ENCODE measurements around the gene BCL11B. TPM values are rescaled to one million over a fixed set of nuclear protein-coding genes. Genes with fewer than 3 reads are reported as not detected.

Gene BCL11B
- total and polyA plus RNA-seq, 2 of the 8 experiments (the other 6 are each of a cell fraction or from before 2014, with no cell fraction given), result 0.63 to 5.9 TPM

DNA sequence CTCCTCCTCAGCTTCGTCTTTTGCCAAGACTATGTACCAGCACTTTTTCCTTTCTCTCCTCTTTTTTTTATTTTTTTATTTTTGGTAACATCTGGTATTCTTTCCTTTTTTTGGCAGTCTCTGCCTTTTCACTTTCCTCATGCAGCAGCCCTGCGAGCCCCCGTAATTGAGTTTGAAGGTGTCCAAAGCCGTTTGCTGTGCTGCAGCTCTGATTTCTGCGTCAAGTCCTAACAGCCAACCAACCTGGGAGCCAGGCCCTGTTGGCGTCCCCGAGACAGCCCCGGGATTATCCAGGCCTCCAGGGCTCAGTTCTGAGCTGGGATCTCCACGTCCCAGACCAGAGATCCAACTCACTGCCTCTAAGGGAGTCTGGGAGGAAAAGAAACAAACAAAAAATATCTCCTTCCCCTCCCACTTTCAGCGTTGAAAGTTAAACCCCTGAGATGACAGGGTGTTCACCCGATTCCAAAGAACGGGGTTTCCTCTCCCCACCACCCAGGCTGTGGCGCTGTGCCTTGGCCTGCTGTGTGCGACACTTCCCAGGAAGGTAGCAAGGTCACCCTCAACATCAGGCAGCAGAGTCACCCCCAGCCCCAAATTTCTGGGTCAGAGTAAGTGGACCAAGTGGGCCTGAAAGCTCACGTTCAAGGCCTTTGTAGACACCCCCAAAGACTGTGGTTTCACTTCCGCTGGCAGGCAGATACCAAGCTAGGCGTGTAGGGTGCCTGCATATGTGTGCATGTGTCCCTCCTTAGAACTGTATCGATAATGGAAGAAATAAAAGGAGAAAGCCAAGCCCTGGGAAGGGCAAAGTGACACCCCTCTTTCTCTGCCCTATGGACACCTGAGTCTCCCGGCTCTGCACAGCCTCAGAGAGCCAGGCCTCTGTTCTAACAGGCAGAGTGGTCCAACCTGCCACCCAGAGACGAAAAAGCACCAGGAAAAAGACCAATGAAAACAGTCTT is 11.1 kb downstream of the BCL11B start:
- Histone ChIP-seq H3K4ac (replicated peaks; ENCODE audit: insufficient read length, low read depth, low read length) (no peak overlapping the region), H2AK5ac (ENCODE audit: low read depth, low read length) (no peak overlapping the region), H4K5ac (ENCODE audit: insufficient read length, low read depth, low read length) (no peak overlapping the region), H3K27ac (ENCODE audit: low read depth, low read length) (no peak overlapping the region), H2BK12ac (ENCODE audit: low read depth, low read length) (no peak overlapping the region; the same call in 1 of the 2 replicates), H3K9ac (replicated peaks in 1 of 4; ENCODE audit: extremely low read depth in 1 of 4, low read depth in 3 of 4, low read length in 3 of 4) (no peak overlapping the region), H3K36me3 (ENCODE audit: control insufficient read depth in 2 of 4, insufficient read depth in 4 of 4, low read length in 3 of 4) (no peaks in the 10 kb centered on the region), H3K79me2 (ENCODE audit: control insufficient read depth in 1 of 2, insufficient read depth in 2 of 2, low read length in 2 of 2) (peaks cover 0 to 80% of the 10 kb centered on the region in 2 experiments; a peak in 2 of 4 replicates), H3K14ac (ENCODE audit: insufficient read length) (no peak overlapping the region), H2BK15ac (ENCODE audit: low read length) (0 out of 2 replicates have a peak overlapping the region, but pooled peaks have one; percentile 49), H2AFZ (ENCODE audit: low read length) (peak overlapping the region; percentile 36; the same call in 1 of the 2 replicates), H4K8ac (ENCODE audit: extremely low read depth, insufficient read depth, low read length) (peak overlapping the region; percentile 45; the same call in 1 of the 2 replicates), H3K79me1 (ENCODE audit: low read depth, low read length) (peaks cover 15% of the 10 kb centered on the region), H3K4me2 (ENCODE audit: insufficient read depth in 1 of 2, low read depth in 2 of 2, low read length in 2 of 2) (peak overlapping the region; percentile 32 to 40), H3K18ac (ENCODE audit: extremely low read depth, low read length) (peak overlapping the region; percentile 51; the same call in 1 of the 2 replicates), H3K4me3 (ENCODE audit: extremely low read depth in 1 of 4, insufficient read depth in 2 of 4, low read depth in 3 of 4, low read length in 4 of 4) (no peak overlapping the region), H2BK120ac (replicated peaks; ENCODE audit: low read depth, low read length) (no peak overlapping the region), H3K9me3 (ENCODE audit: insufficient read depth in 2 of 2, low read depth in 1 of 2, low read length in 1 of 2) (no peaks in the 10 kb centered on the region), H3K23ac (ENCODE audit: insufficient read length) (no peak overlapping the region), H4K91ac (replicated peaks; ENCODE audit: insufficient read length, low read length) (no peak overlapping the region), H2BK5ac (ENCODE audit: low read depth, low read length) (peak overlapping the region; percentile 36), H4K20me1 (replicated peaks in 1 of 2; ENCODE audit: control insufficient read depth in 1 of 2, insufficient read depth in 2 of 2, low read length in 2 of 2) (no peaks in the 10 kb centered on the region), H3K23me2 (ENCODE audit: low read depth, low read length) (no peaks in the 10 kb centered on the region), H3K56ac (replicated peaks; ENCODE audit: insufficient read length, low read depth, low read length) (no peak overlapping the region), H3K27me3 (replicated peaks in 1 of 4; ENCODE audit: control insufficient read depth in 3 of 4, extremely low read depth in 1 of 4, insufficient read depth in 3 of 4, low read length in 3 of 4) (no peaks in the 10 kb centered on the region; a peak in 1 of 7 replicates), H2BK20ac (ENCODE audit: low read length) (peak overlapping the region; percentile 62; the same call in 1 of the 2 replicates), H3K4me1 (replicated peaks in 1 of 4; ENCODE audit: control insufficient read depth in 3 of 4, insufficient read depth in 4 of 4, low read length in 3 of 4) (peaks cover 26 to 39% (median 35%) of the 10 kb centered on the region in 4 experiments)
- ChIA-PET CTCF (ENCODE audit: partially characterized antibody) (interaction anchor here (0.5 to 1.7 kb wide), 7 partner anchors 11 to 559 kb away, joined by 3 to 5 read pairs (median 3); partner anchors contain the start of gene BCL11B), POLR2A (ENCODE audit: partially characterized antibody) (interaction anchor here (1.0 to 1.7 kb wide), 3 partner anchors 11 to 61 kb away, joined by 3 to 5 read pairs (median 3); partner anchors contain the start of gene BCL11B)
- TF ChIP-seq, protein P1, sequence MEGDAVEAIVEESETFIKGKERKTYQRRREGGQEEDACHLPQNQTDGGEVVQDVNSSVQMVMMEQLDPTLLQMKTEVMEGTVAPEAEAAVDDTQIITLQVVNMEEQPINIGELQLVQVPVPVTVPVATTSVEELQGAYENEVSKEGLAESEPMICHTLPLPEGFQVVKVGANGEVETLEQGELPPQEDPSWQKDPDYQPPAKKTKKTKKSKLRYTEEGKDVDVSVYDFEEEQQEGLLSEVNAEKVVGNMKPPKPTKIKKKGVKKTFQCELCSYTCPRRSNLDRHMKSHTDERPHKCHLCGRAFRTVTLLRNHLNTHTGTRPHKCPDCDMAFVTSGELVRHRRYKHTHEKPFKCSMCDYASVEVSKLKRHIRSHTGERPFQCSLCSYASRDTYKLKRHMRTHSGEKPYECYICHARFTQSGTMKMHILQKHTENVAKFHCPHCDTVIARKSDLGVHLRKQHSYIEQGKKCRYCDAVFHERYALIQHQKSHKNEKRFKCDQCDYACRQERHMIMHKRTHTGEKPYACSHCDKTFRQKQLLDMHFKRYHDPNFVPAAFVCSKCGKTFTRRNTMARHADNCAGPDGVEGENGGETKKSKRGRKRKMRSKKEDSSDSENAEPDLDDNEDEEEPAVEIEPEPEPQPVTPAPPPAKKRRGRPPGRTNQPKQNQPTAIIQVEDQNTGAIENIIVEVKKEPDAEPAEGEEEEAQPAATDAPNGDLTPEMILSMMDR (IDR thresholded peaks at IDR 0.05; ENCODE audit: control extremely low read depth in 1 of 3, insufficient read depth in 1 of 3, low read depth in 1 of 3, low read length in 3 of 3), result peak in 2 of 3 experiments; percentile 7 to 27; a peak in 2 of 4 replicates
- TF ChIP-seq KDM1A (IDR thresholded peaks at IDR 0.05; ENCODE audit: borderline replicate concordance, low read length), result no peak
- no peak for TF ChIP-seq BRCA1 (IDR thresholded peaks at IDR 0.05; ENCODE audit: low read depth, low read length)
- DNase-seq (ENCODE audit: low read depth in 1 of 2, low spot score in 2 of 2) (no peak), FAIRE-seq (no peak)
- 69% methylated on average over 20 of the region's 20 CpGs; no CpG with 5 or more reads in 1 of the 2 experiments for WGBS, 2 experiments (ENCODE audit: extremely low coverage in 1 of 2, insufficient coverage in 1 of 2, insufficient read length in 1 of 2, insufficient replicate concordance in 2 of 2, low coverage in 1 of 2, low lambda C conversion rate in 2 of 2, missing lambda C conversion rate in 1 of 2)

Measured in H1 (cell line).